GM18519 (cell line): ENCODE measurements around the gene ALDH3B1.

ENCODE experiments used
- ATAC-seq: cut with Tn5 transposase; IDR thresholded peaks from one replicate; pipeline ENCODE4 v1.9.1; 2021; ENCODE audit warnings: mild to moderate bottlenecking, moderate library complexity; ENCODE audit not compliant: unreplicated experiment, low FRiP score

ALDH3B1 gene

DNA sequence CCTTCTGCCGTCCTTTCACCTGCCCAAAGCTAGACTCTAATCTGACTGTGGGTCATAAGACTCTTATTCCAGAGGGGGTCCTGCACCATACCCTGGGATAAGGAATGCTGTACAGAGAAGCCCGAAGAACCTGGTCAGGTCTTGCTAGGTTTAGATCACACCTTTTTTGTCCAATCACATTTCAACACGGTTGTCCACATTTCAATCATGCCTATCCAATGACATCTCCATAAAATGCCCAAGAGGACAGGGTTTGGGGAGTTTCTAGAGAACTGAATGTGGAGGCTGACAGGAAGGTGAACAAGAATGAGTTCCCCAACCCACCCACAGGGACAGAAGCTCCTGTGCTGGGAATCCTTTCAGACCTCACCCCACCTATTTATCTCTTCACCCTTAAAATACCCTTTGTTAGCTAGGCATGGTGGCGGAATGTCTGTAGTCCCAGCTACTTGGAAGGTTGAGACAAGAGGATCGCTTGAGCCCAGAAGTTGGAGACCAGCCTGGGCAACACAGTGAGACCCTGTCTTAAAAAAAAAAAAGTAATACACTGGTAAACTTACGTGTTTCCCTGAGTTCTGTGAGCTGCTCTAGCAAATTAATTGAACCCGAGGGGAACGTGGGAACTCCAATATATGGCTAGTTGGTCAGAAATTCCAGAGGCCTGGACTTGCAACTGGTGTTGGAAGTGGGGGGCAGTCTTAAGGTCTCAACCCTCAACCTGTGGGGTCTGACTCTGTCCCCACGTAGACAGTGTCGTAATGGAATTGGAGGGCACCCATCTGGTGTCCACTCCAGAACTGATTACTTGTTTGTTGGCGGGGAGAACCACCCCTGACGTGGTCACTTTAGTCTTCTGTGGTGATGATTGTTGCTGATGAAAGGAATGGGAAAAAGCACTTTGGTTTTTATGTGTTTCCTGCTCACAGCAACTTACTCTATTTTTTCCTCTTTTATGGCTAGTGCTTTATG lies 46.5 kb downstream of the ALDH3B1 start:
- no peak for ATAC-seq

DNA sequence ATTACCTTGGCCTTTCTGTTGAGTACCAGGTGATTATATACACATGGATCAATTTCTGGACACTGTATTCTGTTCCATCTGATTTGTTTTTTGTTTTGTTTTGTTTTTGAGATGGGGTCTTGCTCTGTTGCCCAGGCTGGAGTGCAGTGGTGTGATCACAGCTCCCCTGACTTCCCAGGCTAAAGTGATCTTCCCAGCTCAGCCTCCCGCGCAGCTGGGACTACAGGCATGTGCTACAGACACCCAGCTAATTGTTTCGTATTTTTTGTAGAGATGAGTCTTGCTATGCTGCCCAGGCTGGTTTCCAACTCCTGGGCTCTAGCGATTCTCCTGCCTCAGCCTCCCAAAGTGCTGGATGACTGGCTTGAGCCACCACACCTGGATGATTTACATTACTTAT lies 47.7 kb downstream of the ALDH3B1 start:
- no peak for ATAC-seq

DNA sequence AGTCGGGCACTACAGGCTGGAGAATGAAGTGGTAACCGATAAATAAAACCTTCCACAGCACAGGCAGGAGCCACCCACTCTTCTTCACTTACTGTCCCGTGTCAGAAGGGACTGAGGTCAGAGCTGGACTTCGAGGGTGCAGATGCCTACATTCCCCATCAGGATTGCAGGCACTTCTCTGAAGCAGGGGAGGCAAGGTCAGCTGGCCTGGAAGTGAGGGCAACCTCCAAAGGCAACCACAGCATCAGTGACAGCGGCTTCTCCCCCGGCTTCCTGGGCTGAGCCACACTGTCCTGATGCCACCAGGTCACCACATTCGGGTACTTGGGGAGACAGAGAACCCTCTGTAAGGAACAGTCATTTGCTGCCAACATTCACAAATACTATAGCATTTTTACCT lies 51.4 kb downstream of the ALDH3B1 start:
- no peak for ATAC-seq

DNA sequence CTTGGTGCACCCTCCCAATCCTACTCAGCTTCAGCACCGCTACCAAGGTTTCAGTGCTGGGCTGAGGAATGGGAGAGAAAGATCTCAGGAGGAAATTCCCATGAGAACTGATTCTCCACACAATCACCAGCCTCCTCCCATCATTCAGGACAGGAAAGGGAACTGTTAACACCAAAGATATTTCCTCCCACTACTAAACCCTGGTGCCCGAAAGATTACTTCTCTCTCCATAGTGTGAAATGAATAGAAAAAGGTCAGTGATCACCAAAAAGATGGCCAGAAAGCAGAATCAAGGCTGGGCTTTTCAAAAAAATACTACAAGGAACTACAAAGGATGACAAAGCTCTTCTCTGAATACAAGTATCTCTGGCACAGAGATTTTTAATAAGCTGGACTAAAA lies 54.8 kb downstream of the ALDH3B1 start:
- ATAC-seq: no peak

DNA sequence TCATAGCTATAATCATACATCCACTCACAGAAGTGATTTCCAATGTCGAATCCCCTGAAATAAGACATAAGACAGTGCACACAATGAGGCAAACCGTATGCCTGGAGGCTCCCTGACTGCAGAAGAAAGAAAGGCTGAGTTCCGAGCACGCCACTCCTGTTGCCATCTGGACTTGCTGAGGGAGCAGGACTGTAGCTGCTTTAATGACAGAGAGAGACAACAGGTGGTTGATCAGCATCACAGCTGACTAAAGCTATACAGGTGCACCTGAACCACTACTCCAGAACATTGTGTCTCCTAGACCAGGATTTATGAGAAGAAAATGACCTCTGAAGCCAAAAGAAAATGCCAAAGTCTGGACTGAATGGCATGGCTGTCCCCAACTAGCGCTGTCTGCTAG lies 55.7 kb downstream of the ALDH3B1 start:
- ATAC-seq: no peak

DNA sequence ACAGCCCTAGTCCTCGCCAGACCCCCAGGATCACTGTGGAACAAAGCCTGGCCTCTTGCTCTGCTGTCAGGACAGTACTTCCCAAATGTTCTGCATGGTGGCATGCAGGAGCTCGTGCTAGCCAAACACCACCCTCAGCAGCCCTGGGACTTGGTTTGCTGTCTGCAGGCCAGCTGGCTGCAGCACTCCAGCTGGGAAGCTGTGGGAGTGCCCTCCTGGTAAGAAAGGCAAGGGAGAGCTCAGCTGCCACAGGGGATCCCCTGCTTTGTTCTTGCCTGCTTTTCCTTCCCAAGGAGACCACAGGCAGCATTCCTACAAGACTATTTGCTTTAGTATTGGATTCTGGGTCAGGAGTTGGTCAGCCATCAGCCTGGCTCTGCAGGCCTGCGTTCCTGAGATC lies 56.6 kb downstream of the ALDH3B1 start:
- no peak for ATAC-seq

DNA sequence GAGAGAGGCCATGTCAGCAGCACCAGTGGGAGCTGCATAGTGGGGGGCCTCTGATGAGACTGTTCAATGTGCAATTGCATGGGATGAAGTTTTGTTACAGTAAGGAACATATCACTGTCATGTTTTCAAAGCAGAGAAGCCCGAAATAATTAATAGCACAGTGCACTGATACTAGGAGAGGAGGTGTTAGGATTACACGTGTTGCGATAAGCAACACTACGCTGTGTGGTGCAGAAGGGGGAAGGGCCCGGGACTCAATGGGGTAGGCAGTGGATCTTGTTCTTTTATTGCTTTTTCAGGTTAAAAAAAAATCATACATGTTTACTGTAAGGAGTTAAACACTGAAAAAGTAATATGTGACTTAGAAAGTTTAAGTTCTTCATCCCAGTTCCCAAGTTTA lies 57.9 kb downstream of the ALDH3B1 start:
- ATAC-seq: no peak

DNA sequence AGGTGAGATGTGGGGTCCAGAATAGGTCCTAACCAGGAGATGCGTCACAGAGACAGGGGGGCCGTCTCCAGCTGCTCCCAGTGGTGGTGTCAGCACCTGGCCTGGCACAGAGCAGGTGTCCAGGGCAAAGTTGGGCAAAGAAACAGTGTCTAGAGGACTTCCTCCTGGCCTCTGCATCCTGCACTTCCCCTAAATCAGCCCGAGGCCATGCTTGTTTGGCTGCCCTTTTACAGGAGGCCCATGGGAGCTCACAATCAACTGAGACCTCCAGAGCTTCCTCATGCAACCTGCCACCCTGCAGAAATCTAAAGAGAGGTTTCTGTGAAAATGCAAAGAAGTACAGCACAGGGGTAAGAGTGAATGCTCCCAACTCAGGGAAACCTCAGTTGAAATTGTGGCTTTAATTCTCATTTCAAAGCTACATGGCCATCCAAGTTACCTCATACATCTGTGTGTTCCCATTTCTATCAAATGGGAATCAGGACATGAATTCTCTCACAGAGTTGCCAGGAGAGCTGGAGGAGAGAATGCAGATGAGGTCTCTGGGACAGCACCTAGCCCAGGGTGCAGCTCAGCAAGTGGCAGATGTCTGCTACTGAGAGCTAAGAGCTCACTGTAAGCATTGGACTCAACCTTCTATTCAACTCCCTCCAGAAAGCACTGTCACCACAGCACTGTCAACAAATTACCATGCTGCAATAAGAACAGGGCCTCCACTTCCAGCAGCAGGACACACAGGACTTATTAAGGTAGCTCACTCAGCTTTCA lies 61.3 kb downstream of the ALDH3B1 start:
- ATAC-seq: no peak

DNA sequence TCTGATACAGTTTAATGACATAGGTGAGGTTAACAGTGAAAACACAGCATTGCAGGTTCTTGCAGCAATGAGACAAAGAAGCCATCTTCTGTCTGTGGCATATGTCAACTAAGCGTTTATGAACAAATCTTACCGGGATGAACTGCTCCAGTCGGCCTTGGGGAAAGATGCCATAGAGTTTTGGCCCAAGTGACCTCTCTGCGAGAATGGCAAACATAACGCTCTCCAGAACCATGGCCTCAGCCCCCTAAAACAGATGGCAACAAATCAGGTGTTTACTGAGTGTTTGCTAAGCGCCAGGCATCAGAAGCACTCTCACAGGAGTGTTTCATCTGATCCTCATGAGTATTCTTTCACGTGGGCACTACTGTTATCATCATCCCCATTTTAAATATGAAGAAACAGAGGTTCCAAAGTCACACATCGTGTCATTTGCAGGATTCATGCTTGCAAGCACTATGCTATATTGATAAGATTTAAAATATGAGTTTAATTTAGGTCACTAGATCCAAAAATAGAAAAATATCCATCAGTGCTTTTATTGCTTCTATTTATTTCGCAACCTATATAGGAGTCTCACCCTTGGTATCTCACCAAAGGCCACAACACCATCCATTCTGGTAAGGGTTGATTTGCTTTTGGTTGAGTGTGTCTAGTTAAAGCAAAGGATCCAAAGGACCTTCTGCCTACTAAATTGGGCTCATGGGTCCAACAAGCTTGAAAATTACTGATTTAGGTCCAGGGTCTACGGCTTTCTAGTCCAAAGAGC lies 64.6 kb downstream of the ALDH3B1 start:
- no peak for ATAC-seq

DNA sequence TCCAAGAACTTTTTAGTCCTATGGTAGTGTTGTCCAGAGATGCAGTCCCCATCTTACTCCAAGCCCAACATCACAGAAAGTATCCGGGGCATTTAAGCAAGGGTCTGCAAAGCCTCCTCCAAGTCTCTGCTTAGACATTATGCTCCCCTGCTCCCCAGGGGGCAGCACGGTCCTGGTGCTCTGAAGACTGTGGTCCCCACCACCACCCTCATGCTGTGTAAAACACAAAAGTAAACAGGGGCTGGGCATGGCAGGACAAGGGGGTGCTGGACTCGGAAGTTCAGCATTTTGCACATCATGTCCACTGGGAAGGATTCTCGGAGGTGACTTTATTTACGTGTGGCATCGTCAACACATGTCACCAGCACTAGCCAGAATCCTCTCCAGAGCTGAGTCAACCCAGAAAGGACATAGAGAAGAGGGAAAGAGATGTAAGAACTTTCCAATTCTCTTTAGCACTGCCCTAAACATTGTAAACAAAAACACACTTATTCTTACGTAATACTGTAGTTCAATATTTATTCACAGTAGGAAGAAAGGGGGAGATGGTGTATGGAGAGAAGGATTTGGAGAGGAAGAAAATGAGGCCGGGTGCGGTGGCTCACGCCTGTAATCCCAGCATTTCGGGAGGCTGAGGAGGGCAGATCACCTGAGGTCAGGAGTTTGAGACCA lies 66.4 kb downstream of the ALDH3B1 start:
- ATAC-seq: no peak

DNA sequence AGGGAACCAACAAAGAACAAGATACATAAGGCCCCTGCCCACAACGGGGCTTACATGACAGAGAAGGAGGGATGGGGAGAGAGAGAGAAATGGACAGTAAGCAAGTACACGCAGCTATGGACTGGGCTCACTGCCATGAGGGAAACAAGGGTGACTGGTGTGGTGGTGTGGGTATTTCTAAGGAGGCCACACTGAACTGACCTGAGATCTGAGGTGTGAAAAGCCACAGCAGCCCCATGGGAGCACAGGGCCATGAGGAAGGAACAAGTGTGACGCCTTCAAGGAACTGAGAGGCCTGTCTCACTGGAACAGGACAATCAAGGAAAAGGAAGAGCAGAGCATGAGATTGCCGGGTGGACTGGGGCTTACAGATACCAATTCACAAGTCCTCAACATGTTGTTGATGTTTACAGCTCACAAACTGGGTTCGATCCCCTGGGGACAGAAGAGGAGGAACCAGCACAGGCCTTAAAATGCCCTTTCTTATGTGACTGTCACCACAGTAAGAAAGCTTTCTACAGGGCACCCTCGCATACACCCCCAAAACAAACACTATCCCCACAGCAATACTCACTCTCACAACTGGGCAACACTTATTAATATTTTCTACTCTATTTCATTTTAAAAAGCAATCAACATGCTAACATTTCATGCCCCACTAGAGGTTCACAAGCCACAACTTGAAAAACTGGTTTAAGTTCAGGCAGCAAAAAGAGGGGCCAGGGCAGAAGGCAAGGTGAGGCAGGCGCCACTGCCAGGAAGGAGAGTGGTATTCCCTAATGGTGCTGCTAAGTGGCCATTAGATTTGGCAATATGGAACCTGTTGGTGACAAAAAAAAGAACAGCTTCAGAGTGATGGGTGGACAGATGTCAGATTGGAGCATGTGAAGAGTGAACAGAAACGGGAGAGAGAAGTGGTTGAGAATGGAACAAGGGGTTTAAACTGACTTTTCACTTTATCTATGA lies 67.8 kb downstream of the ALDH3B1 start:
- ATAC-seq: no peak
